Hepatocyte (in vitro differentiated cells): ENCODE measurements around the gene P2RX4.

Experiments
- EZH2 ChIP-seq: fragments of 200-600 bp; sonication (generic); IDR thresholded peaks from 2 replicates; pipeline ENCODE4 v1.6.1; 2016; ENCODE audit warnings: antibody characterized with exemption, mild to moderate bottlenecking, borderline replicate concordance
- EZH2phosphoT487 ChIP-seq: fragments of 200-600 bp; sonication (generic); IDR thresholded peaks from one replicate; pipeline ENCODE4 v1.6.1; 2018; ENCODE audit warnings: antibody characterized with exemption, mild to moderate bottlenecking, low read depth, moderate library complexity; ENCODE audit not compliant: unreplicated experiment, severe bottlenecking

GRCh38 chr12:121240062-121240420, 30.1 kb downstream of the P2RX4 start:
- TF ChIP-seq EZH2: no peak
- no peak for TF ChIP-seq EZH2phosphoT487
